Measurements from ENCODE around the gene TSC2. TPM values are rescaled to one million over a fixed set of nuclear protein-coding genes. Genes with fewer than 3 reads are reported as not detected.

TSC2 gene
- total RNA-seq, 1 donor from 2014 or later: 139 TPM

DNA sequence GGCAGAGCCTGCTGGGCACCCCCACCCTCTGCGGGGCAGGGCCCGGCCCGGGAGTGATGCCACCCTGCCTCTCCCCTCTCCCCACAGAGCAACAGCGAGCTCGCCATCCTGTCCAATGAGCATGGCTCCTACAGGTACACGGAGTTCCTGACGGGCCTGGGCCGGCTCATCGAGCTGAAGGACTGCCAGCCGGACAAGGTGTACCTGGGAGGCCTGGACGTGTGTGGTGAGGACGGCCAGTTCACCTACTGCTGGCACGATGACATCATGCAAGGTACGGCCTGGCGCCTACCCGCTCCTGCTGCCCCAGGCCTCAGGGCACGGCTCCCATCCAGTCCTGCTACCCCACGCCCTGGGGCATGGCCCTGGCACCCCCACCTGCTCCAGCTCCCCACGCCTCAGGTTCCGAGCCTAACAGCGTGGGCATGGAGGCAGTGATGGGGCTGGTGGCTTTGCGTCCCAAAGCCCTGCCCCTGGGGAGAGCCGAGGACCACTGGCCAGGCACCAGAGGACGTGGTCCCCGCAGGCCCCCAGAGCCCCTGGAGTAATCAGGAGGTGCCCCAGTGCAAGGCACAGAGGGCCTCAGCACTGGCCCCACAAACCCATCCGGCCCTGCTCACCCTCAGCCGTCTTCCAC lies 38.4 kb downstream of the TSC2 start:
- CTCF ChIA-PET: interaction anchor here (1.1 kb wide), 1 partner anchor 54 kb away, joined by 3 read pairs; no protein-coding TSS in a partner anchor
- Mint-ChIP-seq H3K27ac (no peak overlapping the region), H3K9me3 (no peaks in the 10 kb centered on the region), H3K27me3 (no peaks in the 10 kb centered on the region), H3K36me3 (ENCODE audit: low read depth) (peaks cover 49% of the 10 kb centered on the region), H3K4me1 (peaks cover 6% of the 10 kb centered on the region), H3K4me3 (no peak overlapping the region)
- ATAC-seq (ENCODE audit: low read depth): no peak
- DNase-seq: no peak
- no peak for TF ChIP-seq CTCF (IDR thresholded peaks at IDR 0.05)
- POLR2A ChIA-PET: no interaction called here
- intact Hi-C loops (cut with micrococcal nuclease): no loop called here

DNA sequence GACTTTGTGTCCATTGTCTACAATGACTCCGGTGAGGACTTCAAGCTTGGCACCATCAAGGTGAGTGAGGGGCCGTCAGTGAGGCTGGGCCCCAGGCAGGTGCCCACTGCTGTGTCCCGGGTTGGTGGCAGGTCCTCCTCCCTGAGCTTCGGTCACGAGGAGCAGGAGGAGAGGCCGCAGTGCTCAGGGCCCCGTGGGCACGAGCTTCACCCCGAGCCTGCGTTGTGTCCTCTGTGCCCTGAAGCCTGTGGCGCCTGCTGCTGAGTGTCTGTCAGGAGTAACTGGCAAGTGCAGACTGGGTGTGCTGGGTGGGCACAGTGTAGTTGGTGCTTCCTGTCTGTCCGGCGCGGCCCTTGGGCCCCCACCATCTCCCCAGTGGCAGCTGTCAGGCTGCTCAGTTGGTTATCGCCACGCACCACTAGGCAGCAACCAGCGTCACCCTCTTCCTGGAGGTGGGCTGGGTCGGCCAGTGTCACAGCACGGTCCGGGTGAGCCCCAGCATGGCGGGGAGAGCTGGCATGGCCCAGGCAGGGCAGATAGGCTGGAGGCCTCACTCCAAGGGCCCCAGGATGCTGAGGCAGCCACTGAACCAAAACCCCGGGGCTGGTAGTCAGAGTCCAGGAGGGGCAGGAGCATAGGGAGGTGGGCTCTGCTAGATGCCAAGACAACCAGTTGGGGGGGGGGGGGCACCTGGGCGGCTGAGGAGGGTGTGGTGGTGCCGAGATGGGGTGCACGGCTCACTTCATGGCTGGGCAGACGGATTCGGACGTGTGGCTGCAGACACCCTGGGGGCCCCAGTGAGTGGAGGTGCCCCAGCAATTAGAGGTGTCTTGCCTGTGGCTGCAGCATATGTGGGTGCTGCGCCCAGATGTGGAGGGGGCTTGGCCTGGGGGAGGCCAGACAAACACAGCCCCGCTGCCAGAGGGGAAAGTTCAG lies 39.3 kb downstream of the TSC2 start:
- Mint-ChIP-seq H3K27me3 (no peaks in the 10 kb centered on the region), H3K4me3 (no peak overlapping the region), H3K4me1 (peaks cover 6% of the 10 kb centered on the region), H3K36me3 (ENCODE audit: low read depth) (peaks cover 49% of the 10 kb centered on the region), H3K9me3 (no peaks in the 10 kb centered on the region), H3K27ac (peak overlapping the region; percentile 53)
- DNase-seq: no peak
- ChIA-PET CTCF (no interaction called here), POLR2A (interaction anchor here (0.6 kb wide), 1 partner anchor 127 kb away, joined by 5 read pairs; no protein-coding TSS in a partner anchor)
- intact Hi-C loops (cut with micrococcal nuclease): no loop called here
- TF ChIP-seq CTCF (IDR thresholded peaks at IDR 0.05): no peak
- ATAC-seq (ENCODE audit: low read depth): peak; percentile 76

DNA sequence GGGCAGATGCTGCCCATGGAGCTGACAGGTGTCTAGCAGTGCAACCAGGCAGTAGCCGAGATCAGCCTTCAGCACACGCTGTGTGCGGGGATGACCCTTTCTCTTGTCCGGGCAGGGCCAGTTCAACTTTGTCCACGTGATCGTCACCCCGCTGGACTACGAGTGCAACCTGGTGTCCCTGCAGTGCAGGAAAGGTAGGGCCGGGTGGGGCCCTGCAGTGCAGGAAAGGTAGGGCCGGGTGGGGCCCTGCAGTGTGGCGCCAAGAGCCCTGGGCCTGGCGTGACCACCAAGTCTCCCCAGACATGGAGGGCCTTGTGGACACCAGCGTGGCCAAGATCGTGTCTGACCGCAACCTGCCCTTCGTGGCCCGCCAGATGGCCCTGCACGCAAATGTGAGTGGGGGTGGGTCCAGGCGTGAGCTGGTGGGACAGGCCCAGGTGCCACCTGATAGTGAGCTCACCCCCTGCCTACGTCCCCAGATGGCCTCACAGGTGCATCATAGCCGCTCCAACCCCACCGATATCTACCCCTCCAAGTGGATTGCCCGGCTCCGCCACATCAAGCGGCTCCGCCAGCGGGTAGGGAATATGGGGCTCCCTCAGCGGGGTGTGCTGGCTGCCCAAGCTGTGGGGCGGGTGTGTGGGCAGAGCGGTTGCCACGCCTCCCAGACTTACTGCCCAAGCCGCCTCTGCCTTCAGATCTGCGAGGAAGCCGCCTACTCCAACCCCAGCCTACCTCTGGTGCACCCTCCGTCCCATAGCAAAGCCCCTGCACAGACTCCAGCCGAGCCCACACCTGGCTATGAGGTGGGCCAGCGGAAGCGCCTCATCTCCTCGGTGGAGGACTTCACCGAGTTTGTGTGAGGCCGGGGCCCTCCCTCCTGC lies 40.2 kb downstream of the TSC2 start:
- CTCF ChIA-PET: no interaction called here
- H3K36me3 Mint-ChIP-seq (ENCODE audit: low read depth): peaks cover 47% of the 10 kb centered on the region
- H3K4me1 Mint-ChIP-seq: peaks cover 6% of the 10 kb centered on the region
- H3K9me3 Mint-ChIP-seq: no peaks in the 10 kb centered on the region
- no peak for DNase-seq
- H3K4me3 Mint-ChIP-seq: no peak overlapping the region
- no peak for ATAC-seq (ENCODE audit: low read depth)
- no peak for TF ChIP-seq CTCF (IDR thresholded peaks at IDR 0.05)
- POLR2A ChIA-PET: no interaction called here
- H3K27ac Mint-ChIP-seq: no peak overlapping the region
- H3K27me3 Mint-ChIP-seq: no peaks in the 10 kb centered on the region
- intact Hi-C loops (cut with micrococcal nuclease): no loop called here

GRCh38 chr16:2088759-2089358 lies 41.1 kb downstream of the TSC2 start:
- DNase-seq (no peak), ATAC-seq (ENCODE audit: low read depth) (no peak)
- Mint-ChIP-seq H3K9me3 (no peaks in the 10 kb centered on the region), H3K36me3 (ENCODE audit: low read depth) (peaks cover 45% of the 10 kb centered on the region), H3K4me1 (peaks cover 6% of the 10 kb centered on the region), H3K27me3 (no peaks in the 10 kb centered on the region), H3K4me3 (no peak overlapping the region), H3K27ac (no peak overlapping the region)
- TF ChIP-seq CTCF (IDR thresholded peaks at IDR 0.05): no peak
- CTCF ChIA-PET: no interaction called here
- intact Hi-C loops (cut with micrococcal nuclease): no loop called here
- POLR2A ChIA-PET: no interaction called here
